Calu3 (cell line): ENCODE results near the gene DUSP6. TPM values are rescaled to one million over a fixed set of nuclear protein-coding genes. Genes with fewer than 3 reads are reported as not detected.

Experiments used
- BruUV-seq: library from RNA; stranded (reverse); fragments of 400-500 nt; replicated peaks from 2 replicates; lab custom pipeline; 2021; lab: Mats Ljungman, UMichigan
- CTCF ChIA-PET: fragments of 300-600 bp; sonication (Branson Sonifier 250); formaldehyde crosslinking; loops from one replicate; lab custom pipeline; 2022; ENCODE audit warnings: antibody characterized with exemption; lab: Charles Lee
- DNase-seq: peaks from one replicate; pipeline ENCODE4 v3.0.0; 2022
- H3K27ac Mint-ChIP-seq: one replicate; pipeline ENCODE4 v1.8.0; 2022; ENCODE audit warnings: mixed read lengths; ENCODE audit not compliant: unreplicated experiment
- H3K27me3 Mint-ChIP-seq: one replicate; pipeline ENCODE4 v1.8.0; 2022; ENCODE audit warnings: mixed read lengths; ENCODE audit not compliant: unreplicated experiment
- H3K36me3 Mint-ChIP-seq: one replicate; pipeline ENCODE4 v1.8.0; 2022; ENCODE audit warnings: mild to moderate bottlenecking, moderate library complexity, mixed read lengths; ENCODE audit not compliant: insufficient read depth, unreplicated experiment
- H3K4me1 Mint-ChIP-seq: one replicate; pipeline ENCODE4 v1.8.0; 2022; ENCODE audit warnings: mild to moderate bottlenecking, low read depth, mixed read lengths; ENCODE audit not compliant: unreplicated experiment
- H3K4me3 Mint-ChIP-seq: one replicate; pipeline ENCODE4 v1.8.0; 2022; ENCODE audit warnings: mild to moderate bottlenecking, low read depth, moderate library complexity, mixed read lengths; ENCODE audit not compliant: unreplicated experiment
- H3K9me3 Mint-ChIP-seq: one replicate; pipeline ENCODE4 v1.8.0; 2022; ENCODE audit warnings: low read depth, mixed read lengths; ENCODE audit not compliant: unreplicated experiment
- CTCF ChIP-seq: fragments of 200-600 bp; IDR thresholded peaks from one replicate; pipeline ENCODE4 v1.8.0; 2022; ENCODE audit warnings: antibody characterized with exemption; ENCODE audit not compliant: unreplicated experiment
- intact Hi-C: fragments of 100-400 bp; cut with micrococcal nuclease; formaldehyde crosslinking; loops from one replicate; pipeline ENCODE4 v1.10.0; 2022; ENCODE audit not compliant: unreplicated experiment
- total RNA-seq: library from RNA; stranded (reverse); gene quantifications from 2 replicates; pipeline ENCODE4 v1.2.3, GENCODE V29; 2022

Gene DUSP6
- total RNA-seq, 1 experiment from 2014 or later, result 108 TPM

GRCh38 chr12:89389755-89390661 is 37.7 kb upstream of the DUSP6 start:
- no peaks in the 10 kb centered on the region for H3K9me3 Mint-ChIP-seq
- TF ChIP-seq CTCF, result no peak
- DNase-seq, result no peak
- H3K4me1 Mint-ChIP-seq, result peaks cover 63% of the 10 kb centered on the region
- no TSS peak for BruUV-seq
- H3K27me3 Mint-ChIP-seq, result no peaks in the 10 kb centered on the region
- H3K36me3 Mint-ChIP-seq, result peaks cover 1% of the 10 kb centered on the region
- no peak overlapping the region for H3K4me3 Mint-ChIP-seq
- intact Hi-C loops, result loop anchor here (2.0 to 5.0 kb wide), 2 partner anchors 15 to 67 kb away; no protein-coding TSS in a partner anchor
- CTCF ChIA-PET, result interaction anchor here (0.6 kb wide), 1 partner anchor 731 kb away, joined by 3 read pairs; no protein-coding TSS in a partner anchor
- peak overlapping the region; percentile 77 for H3K27ac Mint-ChIP-seq

- TF ChIP-seq CTCF, result no peak
- peak overlapping the region; percentile 41 for H3K27ac Mint-ChIP-seq
- BruUV-seq, result no TSS peak
- CTCF ChIA-PET, result interaction anchor here (0.7 kb wide), 1 partner anchor 31 kb away, joined by 3 read pairs; no protein-coding TSS in a partner anchor
- peak overlapping the region; percentile 29 for H3K4me3 Mint-ChIP-seq
- H3K36me3 Mint-ChIP-seq, result peaks cover 5% of the 10 kb centered on the region
- no peaks in the 10 kb centered on the region for H3K27me3 Mint-ChIP-seq
- H3K9me3 Mint-ChIP-seq, result no peaks in the 10 kb centered on the region
- DNase-seq, result no peak
- intact Hi-C loops, result no loop called here
- H3K4me1 Mint-ChIP-seq, result peaks cover 67% of the 10 kb centered on the region
Measured at GRCh38 chr12:89386138-89386537, 33.8 kb upstream of the DUSP6 start.

GRCh38 chr12:89384807-89385206 is 32.5 kb upstream of the DUSP6 start:
- Mint-ChIP-seq H3K27me3 (no peaks in the 10 kb centered on the region), H3K9me3 (no peaks in the 10 kb centered on the region), H3K36me3 (peaks cover 5% of the 10 kb centered on the region), H3K4me3 (no peak overlapping the region), H3K4me1 (peaks cover 60% of the 10 kb centered on the region), H3K27ac (peak overlapping the region; percentile 25)
- intact Hi-C loops, result no loop called here
- CTCF ChIA-PET, result interaction anchor here (0.7 kb wide), 1 partner anchor 203 kb away, joined by 5 read pairs; no protein-coding TSS in a partner anchor
- no peak for TF ChIP-seq CTCF
- no peak for DNase-seq
- no TSS peak for BruUV-seq

DNA sequence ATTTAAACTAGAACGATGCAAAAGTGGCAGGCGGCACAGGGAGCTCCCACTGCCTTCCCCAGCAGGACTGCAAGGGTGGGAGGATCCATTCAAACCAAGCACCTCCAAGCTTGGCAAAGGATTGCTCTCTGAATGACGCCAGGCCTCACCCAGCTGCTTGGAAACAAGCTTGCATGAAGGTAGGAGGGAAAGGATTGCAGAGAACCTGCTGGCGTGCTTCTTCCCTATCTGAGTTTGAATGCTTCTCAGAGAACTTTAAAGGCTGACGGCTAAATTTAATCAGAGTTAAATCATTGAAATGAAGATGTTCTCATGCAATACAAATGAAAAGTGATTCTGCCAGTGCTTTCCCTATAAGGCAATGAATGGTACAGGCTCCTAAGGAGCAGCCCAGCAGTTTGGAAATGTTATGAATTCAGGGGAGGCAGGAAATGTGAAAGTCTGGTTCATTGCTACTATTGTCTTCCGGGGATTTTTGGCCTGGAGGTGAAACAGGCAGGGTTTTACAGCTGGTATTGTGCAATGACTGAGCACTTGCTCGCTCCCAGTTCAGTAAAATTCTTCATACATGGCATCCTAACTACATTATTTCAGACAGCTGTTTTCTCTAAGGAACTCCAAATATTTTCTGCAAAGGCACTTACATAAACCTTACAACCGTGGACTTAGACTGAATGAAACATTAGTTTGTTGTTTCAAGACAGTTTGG is 31.9 kb upstream of the DUSP6 start:
- no peak for TF ChIP-seq CTCF
- peaks cover 5% of the 10 kb centered on the region for H3K36me3 Mint-ChIP-seq
- H3K4me3 Mint-ChIP-seq, result no peak overlapping the region
- H3K4me1 Mint-ChIP-seq, result peaks cover 61% of the 10 kb centered on the region
- no TSS peak for BruUV-seq
- DNase-seq, result peak; percentile 43
- no peaks in the 10 kb centered on the region for H3K9me3 Mint-ChIP-seq
- peak overlapping the region; percentile 25 for H3K27ac Mint-ChIP-seq
- CTCF ChIA-PET, result no interaction called here
- no peaks in the 10 kb centered on the region for H3K27me3 Mint-ChIP-seq
- intact Hi-C loops, result no loop called here
